Keratinocyte (primary cell): ENCODE measurements around the gene EYA3. TPM values are rescaled to one million over a fixed set of nuclear protein-coding genes. Genes with fewer than 3 reads are reported as not detected.

Experiments used
- DNase-seq: peaks from one replicate; pipeline ENCODE4 v3.0.0-alpha.2; 2011; ENCODE audit warnings: low read depth, missing footprints, low spot score
- FAIRE-seq: peaks from 2 replicates; lab custom pipeline; 2011; peaks lifted over from hg19 to GRCh38; lab: Jason Lieb, UNC
- H2AFZ ChIP-seq: 2 replicates; pipeline ENCODE4 v1.6.0; 2012; ENCODE audit warnings: low read length, control low read depth, inconsistent platforms; ENCODE audit not compliant: control insufficient read depth
- H3K27ac ChIP-seq: 2 replicates; pipeline ENCODE4 v1.5.1; 2011; ENCODE audit warnings: low read length; ENCODE audit not compliant: control insufficient read depth, insufficient read depth
- H3K27me3 ChIP-seq: 3 replicates; pipeline ENCODE4 v1.6.0; 2011; ENCODE audit warnings: low read length; ENCODE audit not compliant: control insufficient read depth, insufficient read depth; ENCODE audit errors: extremely low read depth
- H3K36me3 ChIP-seq, 2 experiments: 2 replicates in 1 of 2; 3 replicates in 1 of 2; pipeline ENCODE4 v1.5.1; 2011; ENCODE audit warnings: low read length in 2 of 2, mild to moderate bottlenecking in 1 of 2; ENCODE audit not compliant: control insufficient read depth in 2 of 2, insufficient read depth in 2 of 2; ENCODE audit errors: extremely low read depth in 1 of 2
- H3K4me1 ChIP-seq: 3 replicates; pipeline ENCODE4 v1.5.1; 2011; ENCODE audit warnings: low read length; ENCODE audit not compliant: control insufficient read depth, insufficient read depth; ENCODE audit errors: extremely low read depth
- H3K4me2 ChIP-seq: 3 replicates; pipeline ENCODE4 v1.6.0; 2011; ENCODE audit warnings: low read depth, low read length; ENCODE audit not compliant: control insufficient read depth, insufficient read depth; ENCODE audit errors: extremely low read depth
- H3K4me3 ChIP-seq, 3 experiments: fragments of 200-600 bp in 1 of 3; sonication (generic) in 1 of 3; 2 replicates in 2 of 3; 3 replicates in 1 of 3; pipeline ENCODE4 v1.5.1; 2011 to 2016; ENCODE audit warnings: low read length in 3 of 3, mild to moderate bottlenecking in 3 of 3, control low read depth in 2 of 3, inconsistent platforms in 1 of 3, low read depth in 1 of 3, mixed read lengths in 1 of 3, mixed run types in 1 of 3, moderate library complexity in 1 of 3; ENCODE audit not compliant: control insufficient read depth in 2 of 3, insufficient read depth in 2 of 3; ENCODE audit errors: extremely low read depth in 1 of 3
- H3K79me2 ChIP-seq: 2 replicates; pipeline ENCODE4 v1.6.0; 2012; ENCODE audit warnings: low read length; ENCODE audit not compliant: control insufficient read depth, insufficient read depth
- H3K9ac ChIP-seq: 3 replicates; pipeline ENCODE4 v1.6.0; 2011; ENCODE audit warnings: low read length; ENCODE audit not compliant: control insufficient read depth, insufficient read depth; ENCODE audit errors: extremely low read depth
- H3K9me1 ChIP-seq: 3 replicates; pipeline ENCODE4 v1.6.0; 2011; ENCODE audit warnings: low read length; ENCODE audit not compliant: control insufficient read depth, insufficient read depth; ENCODE audit errors: extremely low read depth
- H3K9me3 ChIP-seq: 2 replicates; pipeline ENCODE4 v1.5.1; 2012; ENCODE audit warnings: low read depth, low read length; ENCODE audit not compliant: control insufficient read depth
- H4K20me1 ChIP-seq: 3 replicates; pipeline ENCODE4 v1.6.0; 2011; ENCODE audit warnings: low read length; ENCODE audit not compliant: control insufficient read depth, insufficient read depth; ENCODE audit errors: extremely low read depth
- CTCF ChIP-seq, 3 experiments: IDR thresholded peaks in 1 of 3; conservative IDR thresholded peaks in 1 of 3; optimal IDR thresholded peaks in 1 of 3; 2 replicates in 2 of 3; 3 replicates in 1 of 3; pipeline versions ENCODE3 to v1.5.1; 2011; ENCODE audit warnings: low read length in 3 of 3, mild to moderate bottlenecking in 3 of 3, moderate library complexity in 2 of 3, control low read depth in 1 of 3, inconsistent platforms in 1 of 3; ENCODE audit not compliant: insufficient read depth in 2 of 3; ENCODE audit errors: extremely low read depth in 1 of 3
- EZH2 ChIP-seq: IDR thresholded peaks from one replicate; pipeline ENCODE4 v1.6.1; 2012; ENCODE audit warnings: inconsistent platforms, mild to moderate bottlenecking, low read length, moderate library complexity
- dilution Hi-C: fragments of 300-500 bp; cut with MboI; formaldehyde crosslinking; loops from one replicate; pipeline ENCODE4 v1.7.0; 2020; ENCODE audit warnings: low sequenced_read_pairs; ENCODE audit not compliant: extremely low pct_ligation_motif_present
- polyA plus RNA-seq, 5 experiments: library from polyadenylated mRNA; depleted of rRNA in 3 of 5; stranded (reverse) in 3 of 5; stranded (forward) in 1 of 5; unstranded in 1 of 5; fragments of >200 nt; gene quantifications; 1 replicate in 1 of 5; 2 replicates in 3 of 5; 3 replicates in 1 of 5; pipeline versions ENCODE4 v1.2.1 to v1.2.3, GENCODE V29; 2011 to 2012; ENCODE audit warnings: missing spikeins in 2 of 5, low read depth in 1 of 5, low replicate concordance in 1 of 5

Gene EYA3
- polyA plus RNA-seq, 1 donor (not counting 4 experiments of a cell fraction or from before 2014, with no cell fraction given), result 17.6 TPM

- no peaks in the 10 kb centered on the region for H3K27me3 ChIP-seq
- no peaks in the 10 kb centered on the region for H3K9me1 ChIP-seq
- no peak overlapping the region for H2AFZ ChIP-seq
- dilution Hi-C loops, result no loop called here
- peaks cover 0 to 6% of the 10 kb centered on the region in 2 experiments for H3K36me3 ChIP-seq
- H3K9ac ChIP-seq, result no peak overlapping the region
- H3K4me2 ChIP-seq, result no peak overlapping the region
- H3K4me3 ChIP-seq, result no peak overlapping the region
- no peaks in the 10 kb centered on the region for H3K79me2 ChIP-seq
- no peak for TF ChIP-seq EZH2
- no peak for TF ChIP-seq CTCF (optimal IDR thresholded peaks at IDR 0.05 in 1 of 3, IDR thresholded peaks at IDR 0.05 in 1 of 3, conservative IDR thresholded peaks at IDR 0.05 in 1 of 3; ENCODE audit: extremely low read depth in 1 of 3, insufficient read depth in 2 of 3, low read length in 3 of 3)
- no peak overlapping the region for H3K27ac ChIP-seq
- no peaks in the 10 kb centered on the region for H4K20me1 ChIP-seq
- H3K4me1 ChIP-seq, result no peaks in the 10 kb centered on the region
- no peaks in the 10 kb centered on the region for H3K9me3 ChIP-seq
- DNase-seq, result no peak
- no peak for FAIRE-seq
Measured at GRCh38 chr1:27980216-27980845, 108.1 kb downstream of the EYA3 start.

- H3K27ac ChIP-seq, result no peak overlapping the region
- no peak overlapping the region for H3K4me2 ChIP-seq
- no peak for TF ChIP-seq EZH2
- TF ChIP-seq CTCF (optimal IDR thresholded peaks at IDR 0.05 in 1 of 3, IDR thresholded peaks at IDR 0.05 in 1 of 3, conservative IDR thresholded peaks at IDR 0.05 in 1 of 3; ENCODE audit: extremely low read depth in 1 of 3, insufficient read depth in 2 of 3, low read length in 3 of 3), result peak in 1 of 3 experiments; percentile 11
- no peaks in the 10 kb centered on the region for H3K27me3 ChIP-seq
- dilution Hi-C loops, result no loop called here
- H3K9me1 ChIP-seq, result no peaks in the 10 kb centered on the region
- H3K36me3 ChIP-seq, result peaks cover 0 to 6% of the 10 kb centered on the region in 2 experiments
- H3K4me1 ChIP-seq, result no peaks in the 10 kb centered on the region
- no peak overlapping the region for H2AFZ ChIP-seq
- H3K79me2 ChIP-seq, result no peaks in the 10 kb centered on the region
- H3K4me3 ChIP-seq, result no peak overlapping the region
- no peaks in the 10 kb centered on the region for H4K20me1 ChIP-seq
- no peak overlapping the region for H3K9ac ChIP-seq
- FAIRE-seq, result no peak
- no peak for DNase-seq
- H3K9me3 ChIP-seq, result no peaks in the 10 kb centered on the region
Measured at GRCh38 chr1:27979859-27980201, 108.6 kb downstream of the EYA3 start.
